Fibroblast of villous mesenchyme (primary cell): ENCODE measurements around the gene GGACT. TPM values are rescaled to one million over a fixed set of nuclear protein-coding genes. Genes with fewer than 3 reads are reported as not detected.
"Not testable (repeated sequence)": the region's sequence is repeated elsewhere in the genome, so short reads cannot be mapped to it uniquely, and the experiment has no call there.

ENCODE experiments used
- DNase-seq: peaks from one replicate; pipeline ENCODE4 v3.0.0-alpha.2; 2010; ENCODE audit warnings: low read depth
- H3K4me3 ChIP-seq: 2 replicates; pipeline ENCODE4 v1.5.1; 2011; ENCODE audit warnings: low read depth, mild to moderate bottlenecking, low read length
- CTCF ChIP-seq: IDR thresholded peaks from 2 replicates; pipeline ENCODE4 v1.5.1; 2012; ENCODE audit warnings: low read depth, mild to moderate bottlenecking, low read length; ENCODE audit not compliant: insufficient read depth
- total RNA-seq: library from RNA; depleted of rRNA; stranded (reverse); fragments of >200 nt; gene quantifications from 2 replicates; pipeline ENCODE4 v1.2.3, GENCODE V29; 2012

GGACT gene
- total RNA-seq, 1 donor = 8.2 TPM

DNA sequence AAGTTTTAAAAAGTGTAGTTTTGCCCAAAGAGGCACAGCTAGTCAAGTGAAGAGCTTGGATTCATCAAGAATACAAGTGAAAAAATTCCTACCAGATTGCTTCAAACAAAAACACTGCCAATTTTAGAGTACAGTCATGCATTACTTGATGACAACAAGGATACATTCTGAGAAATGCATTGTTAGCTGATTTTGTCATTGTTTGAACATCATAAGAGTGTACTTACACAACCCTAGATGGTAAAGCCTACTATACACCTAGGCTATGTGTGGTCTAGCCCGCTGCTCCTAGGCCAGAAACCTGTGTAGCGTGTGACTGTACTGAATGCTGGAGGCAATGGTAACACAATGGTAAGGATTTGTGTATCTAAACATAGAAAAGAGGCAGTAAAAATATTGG, 44.9 kb upstream of the GGACT start:
- H3K4me3 ChIP-seq = no peak overlapping the region
- DNase-seq = peak; percentile 46
- TF ChIP-seq CTCF = no peak

DNA sequence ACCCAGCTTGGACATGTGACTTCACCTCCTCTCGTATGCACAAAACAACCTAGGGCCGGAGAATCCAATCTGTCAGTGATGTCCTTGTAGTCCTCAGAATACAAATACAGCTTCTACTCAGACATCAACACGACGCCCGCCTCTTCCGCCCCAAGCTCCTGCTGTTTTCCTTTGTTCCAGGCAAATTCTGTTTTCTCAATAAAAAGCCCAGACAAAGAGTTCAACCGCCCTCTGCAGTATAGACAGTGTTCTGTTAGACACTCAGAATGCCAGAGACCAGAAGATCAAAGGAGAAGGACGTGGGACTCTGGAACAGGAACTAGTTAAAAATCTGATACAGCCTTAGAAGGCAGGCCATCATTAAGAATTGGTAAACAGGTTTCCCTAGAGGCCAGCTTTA, 42.0 kb upstream of the GGACT start:
- no peak for TF ChIP-seq CTCF
- no peak for DNase-seq

GRCh38 chr13:100627120-100627519, 38.5 kb upstream of the GGACT start:
- DNase-seq = no peak
- no peak overlapping the region for H3K4me3 ChIP-seq
- no peak for TF ChIP-seq CTCF

More for the DNA sequence above, 42.0 kb upstream of the GGACT start:
- H3K4me3 ChIP-seq = no peak overlapping the region

- DNase-seq = no peak
Measured at GRCh38 chr13:100625447-100625846, 36.9 kb upstream of the GGACT start.

DNA sequence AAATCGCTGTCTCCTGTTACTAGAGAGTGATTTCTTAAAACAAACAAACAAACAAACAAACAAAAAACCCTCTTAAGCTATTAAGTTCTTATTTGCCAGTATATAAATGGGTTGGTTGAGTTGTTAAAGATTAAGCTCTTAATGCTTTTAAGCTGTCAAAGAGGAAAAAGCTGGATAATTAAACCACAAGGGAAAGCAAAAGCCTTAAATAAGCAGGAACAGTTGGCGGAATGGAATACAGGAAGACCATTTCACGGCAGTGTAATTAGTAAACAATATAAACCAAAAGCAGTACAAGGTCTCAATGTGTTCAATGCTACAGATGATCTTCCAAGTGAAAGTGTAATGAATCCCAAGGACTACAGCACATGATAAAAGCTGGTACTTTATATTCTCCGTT, 32.2 kb upstream of the GGACT start:
- DNase-seq = no peak
- no peak for TF ChIP-seq CTCF
- H3K4me3 ChIP-seq = no peak overlapping the region

More at GRCh38 chr13:100625447-100625846, 36.9 kb upstream of the GGACT start:
- no peak for TF ChIP-seq CTCF
- H3K4me3 ChIP-seq = no peak overlapping the region

- no peak for DNase-seq
- TF ChIP-seq CTCF = no peak
- H3K4me3 ChIP-seq = no peak overlapping the region
Measured at GRCh38 chr13:100619940-100620339, 31.4 kb upstream of the GGACT start.

- not testable (repeated sequence) for DNase-seq
Measured at GRCh38 chr13:100618897-100619296, 30.3 kb upstream of the GGACT start.

GRCh38 chr13:100613031-100613430, 24.4 kb upstream of the GGACT start:
- no peak for DNase-seq
- TF ChIP-seq CTCF = no peak

More at GRCh38 chr13:100618897-100619296, 30.3 kb upstream of the GGACT start:
- not testable (repeated sequence) for H3K4me3 ChIP-seq

More at GRCh38 chr13:100613031-100613430, 24.4 kb upstream of the GGACT start:
- no peak overlapping the region for H3K4me3 ChIP-seq
